Activated T-cell treated with anti-CD3 and anti-CD28 coated beads, Interleukin-2, amount 50 U/mL, for 1 hour (primary cell): ENCODE measurements around the gene KLHL13.
"Not testable (repeated sequence)": the region's sequence is repeated elsewhere in the genome, so short reads cannot be mapped to it uniquely, and the experiment has no call there.

Source experiments
- DNase-seq: peaks from one replicate; pipeline ENCODE4 v3.0.0-alpha.2; 2020

KLHL13 gene

GRCh38 chrX:117989512-117989911, 127.1 kb downstream of the KLHL13 start:
- no peak for DNase-seq

- DNase-seq: no peak
Observed at GRCh38 chrX:117987373-117987772, 129.2 kb downstream of the KLHL13 start.

- no peak for DNase-seq
Observed at GRCh38 chrX:117985241-117985640, 131.4 kb downstream of the KLHL13 start.

GRCh38 chrX:117982694-117983392, 133.8 kb downstream of the KLHL13 start:
- no peak for DNase-seq

GRCh38 chrX:117978402-117978801, 138.2 kb downstream of the KLHL13 start:
- DNase-seq: no peak

GRCh38 chrX:117977526-117977925, 139.1 kb downstream of the KLHL13 start:
- DNase-seq: no peak

GRCh38 chrX:117973110-117973807, 143.4 kb downstream of the KLHL13 start:
- no peak for DNase-seq

GRCh38 chrX:117972711-117973109, 143.9 kb downstream of the KLHL13 start:
- no peak for DNase-seq

GRCh38 chrX:117969782-117970181, 146.8 kb downstream of the KLHL13 start:
- DNase-seq: no peak

- DNase-seq: no peak
Observed at GRCh38 chrX:117969328-117969727, 147.3 kb downstream of the KLHL13 start.

GRCh38 chrX:117959045-117959444, 157.6 kb downstream of the KLHL13 start:
- DNase-seq: no peak

- no peak for DNase-seq
Observed at GRCh38 chrX:117957128-117957527, 159.5 kb downstream of the KLHL13 start.

GRCh38 chrX:117939296-117939695, 177.3 kb downstream of the KLHL13 start:
- not testable (repeated sequence) for DNase-seq

- no peak for DNase-seq
Observed at GRCh38 chrX:117936118-117936517, 180.5 kb downstream of the KLHL13 start.

- not testable (repeated sequence) for DNase-seq
Observed at GRCh38 chrX:117930116-117930515, 186.5 kb downstream of the KLHL13 start.

GRCh38 chrX:117919755-117920154, 196.9 kb downstream of the KLHL13 start:
- no peak for DNase-seq

- DNase-seq: no peak
Observed at GRCh38 chrX:117910216-117910615, 206.4 kb downstream of the KLHL13 start.

- DNase-seq: no peak
Observed at GRCh38 chrX:117898226-117898625, 218.4 kb downstream of the KLHL13 start.

- DNase-seq: no peak
Observed at GRCh38 chrX:117895418-117895817, 221.2 kb downstream of the KLHL13 start.

GRCh38 chrX:117892469-117892868, 224.1 kb downstream of the KLHL13 start:
- no peak for DNase-seq

- DNase-seq: no peak
Observed at GRCh38 chrX:117871796-117872195, 244.8 kb downstream of the KLHL13 start.

GRCh38 chrX:117860517-117860916, 256.1 kb downstream of the KLHL13 start:
- DNase-seq: no peak

GRCh38 chrX:117854806-117855205, 261.8 kb downstream of the KLHL13 start:
- DNase-seq: no peak

GRCh38 chrX:117851025-117851424, 265.6 kb downstream of the KLHL13 start:
- no peak for DNase-seq
